ENCODE measurements around the gene BHLHE40. TPM values are rescaled to one million over a fixed set of nuclear protein-coding genes. Genes with fewer than 3 reads are reported as not detected.

Gene BHLHE40
- polyA plus RNA-seq, 3 donors: 20.2 to 167 (median 23.4) TPM

GRCh38 chr3:4987538-4988296 lies 8.5 kb downstream of the BHLHE40 start:
- peaks cover 8 to 10% of the 10 kb centered on the region in 2 donors for H3K36me3 ChIP-seq (replicated peaks in 1 of 2; ENCODE audit: control insufficient read depth in 1 of 2, insufficient read depth in 2 of 2, low read length in 2 of 2)
- no peaks in the 10 kb centered on the region for H3K27me3 ChIP-seq (ENCODE audit: control insufficient read depth in 2 of 2, insufficient read depth in 2 of 2, low read length in 2 of 2)
- 50% methylated on average over 3 of the region's 6 CpGs for WGBS (ENCODE audit: insufficient coverage)
- peak overlapping the region in 1 of 2 donors; percentile 91 for H3K27ac ChIP-seq (ENCODE audit: low read depth in 1 of 2, low read length in 2 of 2)
- H3K4me3 Mint-ChIP-seq: peak overlapping the region in 1 of 2 donors; percentile 79
- H3K79me2 ChIP-seq (ENCODE audit: insufficient read depth, low read length): peaks cover 12% of the 10 kb centered on the region
- H3K9me3 ChIP-seq (replicated peaks in 1 of 2; ENCODE audit: control insufficient read depth in 1 of 2, insufficient read depth in 1 of 2, low read length in 2 of 2): no peaks in the 10 kb centered on the region
- intact Hi-C loops (cut with micrococcal nuclease): loop anchor here in 1 of 2 donors (10.0 kb wide), 2 partner anchors 137 to 493 kb away; partner anchors contain the start of genes ARL8B and ITPR1
- peaks cover 74% of the 10 kb centered on the region for H3K4me1 Mint-ChIP-seq
- H3K4me1 ChIP-seq (ENCODE audit: control insufficient read depth in 1 of 2, insufficient read depth in 2 of 2, low read length in 2 of 2): peaks cover 75 to 80% of the 10 kb centered on the region in 2 donors
- peaks cover 26 to 28% of the 10 kb centered on the region in 2 donors for H3K36me3 Mint-ChIP-seq
- H3K9me3 Mint-ChIP-seq: peaks cover 0 to 4% (median 0%) of the 10 kb centered on the region in 7 donors
- DNase-seq: peak in 2 of 3 donors; percentile 48 to 54
- H4K20me1 ChIP-seq (ENCODE audit: insufficient read depth, low read length): peaks cover 20% of the 10 kb centered on the region
- H3K4me3 ChIP-seq (replicated peaks in 1 of 3; ENCODE audit: low read depth in 2 of 3, low read length in 3 of 3): peak overlapping the region in 1 of 3 experiments; percentile 71
- peak overlapping the region; percentile 72 for H3K9ac ChIP-seq (ENCODE audit: insufficient read depth, low read length, poor library complexity, severe bottlenecking)
- H3K27me3 Mint-ChIP-seq (ENCODE audit: low read depth in 3 of 3): peaks cover 0 to 7% (median 1%) of the 10 kb centered on the region in 3 donors
- H2AFZ ChIP-seq (ENCODE audit: insufficient read depth, low read depth, low read length, poor library complexity, severe bottlenecking): no peak overlapping the region
- peak overlapping the region in 6 of 7 donors; percentile 95 to 96 (median 95) for H3K27ac Mint-ChIP-seq
- TF ChIP-seq CTCF (IDR thresholded peaks at IDR 0.05): no peak
- peak overlapping the region; percentile 76 for H3K4me2 ChIP-seq (replicated peaks; ENCODE audit: extremely low read depth, low read length, poor library complexity, severe bottlenecking)

- no peaks in the 10 kb centered on the region for H3K9me3 Mint-ChIP-seq
- H3K27me3 Mint-ChIP-seq (ENCODE audit: low read depth in 3 of 3): peaks cover 0 to 2% (median 1%) of the 10 kb centered on the region in 3 donors
- Histone ChIP-seq H3K9me3 (replicated peaks in 1 of 2; ENCODE audit: control insufficient read depth in 1 of 2, insufficient read depth in 1 of 2, low read length in 2 of 2) (no peaks in the 10 kb centered on the region), H3K36me3 (replicated peaks in 1 of 2; ENCODE audit: control insufficient read depth in 1 of 2, insufficient read depth in 2 of 2, low read length in 2 of 2) (no peaks in the 10 kb centered on the region), H3K27ac (ENCODE audit: low read depth in 1 of 2, low read length in 2 of 2) (peak overlapping the region; percentile 26 to 77), H3K79me2 (ENCODE audit: insufficient read depth, low read length) (no peaks in the 10 kb centered on the region), H3K9ac (ENCODE audit: insufficient read depth, low read length, poor library complexity, severe bottlenecking) (no peak overlapping the region), H2AFZ (ENCODE audit: insufficient read depth, low read depth, low read length, poor library complexity, severe bottlenecking) (no peak overlapping the region), H3K4me2 (replicated peaks; ENCODE audit: extremely low read depth, low read length, poor library complexity, severe bottlenecking) (no peak overlapping the region), H3K4me1 (ENCODE audit: control insufficient read depth in 1 of 2, insufficient read depth in 2 of 2, low read length in 2 of 2) (peaks cover 60 to 65% of the 10 kb centered on the region in 2 donors), H3K27me3 (ENCODE audit: control insufficient read depth in 2 of 2, insufficient read depth in 2 of 2, low read length in 2 of 2) (no peaks in the 10 kb centered on the region), H4K20me1 (ENCODE audit: insufficient read depth, low read length) (peaks cover 5% of the 10 kb centered on the region), H3K4me3 (replicated peaks in 1 of 3; ENCODE audit: low read depth in 2 of 3, low read length in 3 of 3) (no peak overlapping the region)
- peak in 1 of 3 donors; percentile 8 for DNase-seq
- peak overlapping the region in 1 of 2 donors; percentile 48 for H3K4me3 Mint-ChIP-seq
- peaks cover 59% of the 10 kb centered on the region for H3K4me1 Mint-ChIP-seq
- WGBS (ENCODE audit: insufficient coverage): 85% methylated on average over 5 of the region's 13 CpGs
- no peak for TF ChIP-seq CTCF (IDR thresholded peaks at IDR 0.05)
- intact Hi-C loops (cut with micrococcal nuclease): loop anchor here in 1 of 2 donors (10.0 kb wide), 2 partner anchors 136 to 494 kb away; partner anchors contain the start of genes ARL8B and ITPR1
- H3K36me3 Mint-ChIP-seq: peaks cover 11 to 14% of the 10 kb centered on the region in 2 donors
- peak overlapping the region; percentile 32 to 93 (median 90) for H3K27ac Mint-ChIP-seq
Observed at GRCh38 chr3:4988983-4989834, 10.0 kb downstream of the BHLHE40 start.
